ENCODE measurements around the gene RIOX2. TPM values are rescaled to one million over a fixed set of nuclear protein-coding genes. Genes with fewer than 3 reads are reported as not detected.

RIOX2 gene
- total RNA-seq, 6 experiments from 2014 or later, result 10.9 to 27.6 (median 15.6) TPM

DNA sequence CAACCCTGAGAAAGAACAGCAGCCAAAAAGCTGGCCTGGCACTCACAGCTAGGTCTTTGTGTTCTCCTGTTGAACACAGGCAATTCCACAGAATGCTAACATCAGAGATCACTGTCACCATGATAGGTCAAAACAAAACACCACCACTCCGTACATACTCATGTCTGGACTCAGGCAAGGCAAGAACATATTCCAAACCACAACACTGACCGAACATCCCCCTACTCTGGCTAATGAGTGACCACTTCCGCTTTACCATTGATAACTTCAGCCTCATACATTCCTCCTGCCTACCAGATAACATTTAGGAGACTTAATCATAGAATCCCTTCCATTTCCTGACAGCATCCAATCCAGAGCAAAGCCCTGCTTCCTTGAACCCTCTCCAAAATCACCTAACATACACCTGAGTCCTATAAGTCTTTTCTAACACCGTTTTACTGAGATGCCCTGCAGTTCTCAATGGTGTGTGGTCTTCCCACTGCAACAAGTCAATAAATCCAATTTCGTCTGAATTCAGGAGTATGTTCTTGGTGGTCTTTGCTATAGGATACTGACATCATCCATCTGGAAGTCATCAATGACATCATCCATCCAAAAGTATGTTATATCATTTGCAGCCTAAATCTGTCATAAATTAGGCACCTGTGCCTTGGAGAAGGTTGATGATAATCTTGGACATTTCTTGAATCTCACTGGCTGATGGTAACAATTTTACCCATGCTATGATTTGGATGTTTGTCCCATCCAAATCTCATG is 23.7 kb downstream of the RIOX2 start:
- Histone ChIP-seq H3K4me3 (no peak overlapping the region), H3K27ac (no peak overlapping the region), H3K9me3 (no peaks in the 10 kb centered on the region), H3K27me3 (no peaks in the 10 kb centered on the region), H3K36me3 (peaks cover 2 to 70% (median 18%) of the 10 kb centered on the region in 4 donors), H3K4me1 (no peaks in the 10 kb centered on the region)
- intact Hi-C loops (cut with DNase I), result no loop called here
- no peak for TF ChIP-seq POLR2A (IDR thresholded peaks at IDR 0.05)
- TF ChIP-seq, protein P1, sequence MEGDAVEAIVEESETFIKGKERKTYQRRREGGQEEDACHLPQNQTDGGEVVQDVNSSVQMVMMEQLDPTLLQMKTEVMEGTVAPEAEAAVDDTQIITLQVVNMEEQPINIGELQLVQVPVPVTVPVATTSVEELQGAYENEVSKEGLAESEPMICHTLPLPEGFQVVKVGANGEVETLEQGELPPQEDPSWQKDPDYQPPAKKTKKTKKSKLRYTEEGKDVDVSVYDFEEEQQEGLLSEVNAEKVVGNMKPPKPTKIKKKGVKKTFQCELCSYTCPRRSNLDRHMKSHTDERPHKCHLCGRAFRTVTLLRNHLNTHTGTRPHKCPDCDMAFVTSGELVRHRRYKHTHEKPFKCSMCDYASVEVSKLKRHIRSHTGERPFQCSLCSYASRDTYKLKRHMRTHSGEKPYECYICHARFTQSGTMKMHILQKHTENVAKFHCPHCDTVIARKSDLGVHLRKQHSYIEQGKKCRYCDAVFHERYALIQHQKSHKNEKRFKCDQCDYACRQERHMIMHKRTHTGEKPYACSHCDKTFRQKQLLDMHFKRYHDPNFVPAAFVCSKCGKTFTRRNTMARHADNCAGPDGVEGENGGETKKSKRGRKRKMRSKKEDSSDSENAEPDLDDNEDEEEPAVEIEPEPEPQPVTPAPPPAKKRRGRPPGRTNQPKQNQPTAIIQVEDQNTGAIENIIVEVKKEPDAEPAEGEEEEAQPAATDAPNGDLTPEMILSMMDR (IDR thresholded peaks at IDR 0.05), result no peak
- DNase-seq (no peak), ATAC-seq (no peak)
- 88% methylated on average over 5 of the region's 5 CpGs for WGBS (ENCODE audit: insufficient coverage, low coverage, low lambda C conversion rate, missing lambda C conversion rate)

DNA sequence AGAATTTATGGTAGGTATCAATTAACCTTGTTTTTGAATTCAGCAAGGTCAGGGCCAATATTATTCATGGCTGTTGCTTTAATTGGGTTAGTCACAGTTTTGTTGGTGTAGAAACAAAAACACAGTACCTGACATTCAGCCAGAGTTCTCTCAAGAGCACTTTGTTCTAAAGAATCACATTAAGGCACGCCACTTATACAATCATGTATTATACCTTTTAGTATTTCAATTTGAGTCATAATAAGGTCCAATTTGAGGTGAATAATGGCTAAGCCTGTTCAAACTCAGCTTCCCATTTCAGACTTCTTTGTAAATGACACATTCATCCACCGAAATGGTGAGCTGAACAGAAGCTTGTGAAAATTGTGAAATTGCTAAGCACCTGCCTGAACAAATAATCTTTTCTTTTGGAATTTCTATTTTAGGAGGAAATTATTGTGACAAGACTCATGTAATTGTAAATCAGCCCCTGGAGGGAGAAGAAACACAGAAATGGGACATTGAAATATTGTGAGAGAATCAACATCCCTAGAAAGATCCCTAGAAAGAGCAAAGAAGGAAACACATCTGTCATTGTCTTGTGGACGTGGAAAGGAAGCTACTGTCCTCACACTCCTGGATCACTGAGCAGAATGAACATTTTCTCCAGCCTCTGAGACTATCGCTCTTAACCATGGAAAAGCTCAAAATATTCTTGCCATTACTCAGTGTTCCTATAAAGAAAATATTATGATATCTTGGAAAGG is 29.3 kb downstream of the RIOX2 start:
- Histone ChIP-seq H3K27ac (no peak overlapping the region), H3K9me3 (no peaks in the 10 kb centered on the region), H3K27me3 (no peaks in the 10 kb centered on the region), H3K36me3 (peaks cover 0 to 53% (median 10%) of the 10 kb centered on the region in 4 donors), H3K4me3 (no peak overlapping the region), H3K4me1 (no peaks in the 10 kb centered on the region)
- intact Hi-C loops (cut with DNase I), result no loop called here
- DNase-seq, result no peak
- 83% methylated on average over 4 of the region's 4 CpGs for WGBS (ENCODE audit: insufficient coverage, low coverage, low lambda C conversion rate, missing lambda C conversion rate)
- TF ChIP-seq, protein P1 (IDR thresholded peaks at IDR 0.05), result no peak
- TF ChIP-seq POLR2A (IDR thresholded peaks at IDR 0.05), result no peak
- no peak for ATAC-seq

DNA sequence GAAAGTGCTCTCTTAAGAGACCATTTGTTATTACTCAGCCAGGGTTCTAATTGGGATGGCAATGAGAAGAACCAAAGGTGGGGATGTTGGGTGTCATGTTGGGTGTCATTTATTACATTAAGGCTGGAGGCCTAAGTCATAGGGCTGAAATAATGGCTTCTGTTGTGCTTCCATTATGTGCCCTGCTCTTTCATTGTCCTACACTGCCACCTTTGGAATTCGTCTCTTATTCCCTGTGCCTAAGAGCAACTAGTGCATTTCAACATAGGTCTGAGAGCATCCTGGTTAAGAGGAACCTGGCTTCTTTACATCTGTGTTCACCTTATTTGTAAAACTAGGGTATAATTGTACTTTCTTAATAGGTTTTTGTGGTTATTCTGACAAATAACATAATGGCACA is 32.2 kb downstream of the RIOX2 start:
- DNase-seq, result no peak
- WGBS (ENCODE audit: insufficient coverage, low coverage, low lambda C conversion rate, missing lambda C conversion rate), result 56% methylated on average over 1 of the region's 1 CpG
- no peaks in the 10 kb centered on the region for H3K4me1 ChIP-seq
- no peaks in the 10 kb centered on the region for H3K9me3 ChIP-seq
- no peak overlapping the region for H3K27ac ChIP-seq
- peaks cover 0 to 27% (median 5%) of the 10 kb centered on the region in 4 donors for H3K36me3 ChIP-seq
- TF ChIP-seq POLR2A (IDR thresholded peaks at IDR 0.05), result no peak
- TF ChIP-seq, protein P1 (IDR thresholded peaks at IDR 0.05), result peak in 1 of 4 donors; percentile 27
- H3K27me3 ChIP-seq, result no peaks in the 10 kb centered on the region
- intact Hi-C loops (cut with DNase I), result no loop called here
- no peak overlapping the region for H3K4me3 ChIP-seq
- ATAC-seq, result peak; percentile 52 to 70 (median 64)

DNA sequence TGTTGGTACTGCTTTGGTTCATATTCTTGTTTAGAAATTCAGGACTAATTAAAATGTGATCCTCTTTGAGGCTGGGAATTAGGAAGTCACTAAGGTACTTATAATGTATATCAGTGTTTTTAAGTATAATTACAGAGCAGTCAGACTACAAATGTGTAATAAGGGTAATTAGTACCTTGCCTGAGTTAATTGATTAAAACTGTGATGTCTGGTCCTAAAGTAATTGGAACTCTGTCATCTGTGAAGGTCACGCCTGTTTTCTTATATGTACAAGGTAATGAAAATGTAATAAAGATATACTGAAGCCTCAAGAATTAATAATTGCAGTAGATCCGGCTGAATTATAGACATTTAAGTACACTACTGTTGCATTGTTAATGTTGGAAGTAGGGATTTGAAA is 32.8 kb downstream of the RIOX2 start:
- H3K4me3 ChIP-seq, result no peak overlapping the region
- WGBS (ENCODE audit: insufficient coverage, low coverage, low lambda C conversion rate, missing lambda C conversion rate), result 91% methylated on average over 2 of the region's 2 CpGs
- no peaks in the 10 kb centered on the region for H3K9me3 ChIP-seq
- no peaks in the 10 kb centered on the region for H3K27me3 ChIP-seq
- no peaks in the 10 kb centered on the region for H3K4me1 ChIP-seq
- TF ChIP-seq, protein P1 (IDR thresholded peaks at IDR 0.05), result no peak
- TF ChIP-seq POLR2A (IDR thresholded peaks at IDR 0.05), result no peak
- H3K27ac ChIP-seq, result no peak overlapping the region
- intact Hi-C loops (cut with DNase I), result no loop called here
- peaks cover 0 to 21% (median 2%) of the 10 kb centered on the region in 4 donors for H3K36me3 ChIP-seq
- DNase-seq (no peak), ATAC-seq (no peak)
